HG03571 (cell line): Measurements from ENCODE around the gene ACOT11.
"Not testable (repeated sequence)": the region's sequence is repeated elsewhere in the genome, so short reads cannot be mapped to it uniquely, and the experiment has no call there.

Experiments
- ATAC-seq: cut with Tn5 transposase; IDR thresholded peaks from one replicate; pipeline ENCODE4 v1.9.1; 2021; ENCODE audit not compliant: unreplicated experiment

The ACOT11 gene

GRCh38 chr1:54606990-54607325 lies 58.9 kb downstream of the ACOT11 start:
- ATAC-seq: no peak

- no peak for ATAC-seq
Measured at GRCh38 chr1:54607821-54608565, 60.0 kb downstream of the ACOT11 start.

- no peak for ATAC-seq
Measured at GRCh38 chr1:54608566-54609230, 60.7 kb downstream of the ACOT11 start.

GRCh38 chr1:54609301-54609921 lies 61.4 kb downstream of the ACOT11 start:
- ATAC-seq: no peak

GRCh38 chr1:54610048-54610447 lies 62.0 kb downstream of the ACOT11 start:
- ATAC-seq: no peak

DNA sequence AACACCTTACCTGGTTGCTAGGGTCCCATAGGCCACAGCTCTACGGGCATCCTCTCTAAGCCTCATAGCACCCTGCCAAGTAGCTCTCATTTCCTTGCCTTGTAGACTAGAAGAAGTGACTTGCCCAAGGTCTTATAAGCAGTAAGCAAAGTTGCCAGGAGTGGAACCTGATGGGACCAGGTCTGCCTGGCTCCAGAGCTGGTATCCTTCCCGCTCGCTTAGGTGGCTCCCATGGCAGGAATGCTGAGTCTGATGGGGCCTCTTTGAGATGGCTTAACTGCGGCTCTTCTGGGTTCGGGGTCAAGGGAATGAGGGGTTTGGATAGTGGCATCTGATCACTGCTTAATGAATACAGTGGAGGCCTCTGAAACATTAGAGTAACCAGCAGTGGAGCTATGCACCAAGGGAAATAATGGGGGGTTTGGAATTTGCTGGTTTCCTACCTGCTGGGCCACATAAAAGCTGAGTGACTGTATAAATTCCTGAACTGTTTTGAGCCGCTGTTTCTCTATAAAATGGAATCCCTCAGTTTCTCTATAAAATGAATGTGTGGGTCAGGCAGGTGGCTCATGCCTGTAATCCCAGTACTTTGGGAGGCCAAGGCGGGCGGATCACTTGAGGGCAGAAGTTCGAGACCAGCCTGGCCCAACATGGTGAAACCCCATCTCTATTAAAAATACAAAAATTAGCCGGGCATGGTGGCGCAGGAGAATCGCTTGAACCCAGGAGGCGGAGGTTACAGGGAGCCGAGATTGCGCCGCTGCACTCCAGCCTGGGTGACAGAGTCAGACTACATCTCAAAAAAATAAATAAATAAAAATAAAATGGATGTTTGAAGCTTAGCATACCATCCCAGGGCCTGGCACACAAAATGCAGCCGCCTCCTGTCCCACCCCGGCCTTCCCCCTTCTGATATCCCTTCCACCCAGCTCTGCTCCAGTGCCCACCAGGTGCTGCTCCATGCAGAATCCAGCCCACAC lies 62.9 kb downstream of the ACOT11 start:
- no peak for ATAC-seq

DNA sequence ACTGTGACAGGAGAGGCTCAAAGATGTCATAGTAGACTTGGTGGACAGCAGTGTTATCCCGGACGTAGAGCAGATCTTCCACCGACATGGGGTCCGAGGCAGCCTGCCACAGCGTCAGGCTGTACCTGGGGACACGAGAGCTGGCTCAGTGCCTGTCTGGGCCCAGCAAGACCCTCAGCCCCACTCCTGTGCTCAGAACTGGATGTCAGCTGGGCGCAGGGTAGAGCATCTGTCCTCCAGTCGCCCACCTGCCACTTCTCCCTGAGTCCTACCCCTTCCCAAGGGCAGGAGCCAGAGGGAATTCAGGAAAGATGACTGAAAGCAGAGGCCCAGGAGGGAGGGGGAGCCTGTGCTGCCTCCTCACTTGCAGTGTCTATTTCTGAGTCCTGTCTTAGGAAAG lies 63.6 kb downstream of the ACOT11 start:
- ATAC-seq: no peak

DNA sequence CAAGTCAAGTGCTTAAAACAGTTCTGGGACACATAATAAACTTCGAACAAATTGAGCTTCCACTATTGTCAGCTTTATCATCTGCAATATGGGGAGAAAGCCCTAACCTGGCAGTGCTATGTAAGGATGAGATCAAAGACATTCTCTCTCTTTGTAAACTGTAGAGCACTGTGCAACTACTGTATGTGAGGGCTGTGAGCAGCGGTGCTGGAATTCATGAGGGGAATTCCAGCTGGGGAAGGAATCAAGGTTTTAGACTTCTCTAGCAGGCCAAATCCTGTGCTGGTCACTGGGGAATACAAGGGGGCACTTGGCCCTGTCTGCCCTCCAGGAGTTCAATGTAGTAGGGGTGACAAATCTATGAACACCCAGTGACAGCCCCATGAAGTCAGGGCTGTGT lies 66.0 kb downstream of the ACOT11 start:
- ATAC-seq: no peak

DNA sequence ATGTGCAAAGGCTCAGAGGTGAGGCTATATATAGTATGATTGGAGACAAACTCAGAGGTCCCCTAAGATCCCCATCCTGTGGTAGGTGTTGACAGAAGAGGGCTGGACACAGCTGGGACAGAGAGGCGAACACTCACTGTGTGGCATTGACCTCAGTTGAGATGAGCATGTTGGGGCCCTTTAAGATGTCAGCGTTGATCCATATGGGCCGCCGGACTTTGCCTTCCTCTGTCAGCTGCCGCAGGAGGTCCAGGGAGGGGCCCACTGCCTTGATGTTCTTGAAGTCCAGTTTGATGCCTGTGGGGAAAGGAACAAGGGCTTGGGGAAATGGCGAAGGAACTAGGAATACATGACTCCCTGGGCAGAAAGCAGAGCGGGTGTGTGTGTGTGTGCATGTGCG lies 66.5 kb downstream of the ACOT11 start:
- ATAC-seq: no peak

- no peak for ATAC-seq
Measured at GRCh38 chr1:54615531-54616279, 67.7 kb downstream of the ACOT11 start.

- no peak for ATAC-seq
Measured at GRCh38 chr1:54619749-54620148, 71.7 kb downstream of the ACOT11 start.

- ATAC-seq: no peak
Measured at GRCh38 chr1:54623216-54624007, 75.4 kb downstream of the ACOT11 start, which contains the start of gene FAM151A. TSS of gene FAM151A (minus strand) at chr1:54623525. CDS start at chr1:54623395, 130 bp downstream.

DNA sequence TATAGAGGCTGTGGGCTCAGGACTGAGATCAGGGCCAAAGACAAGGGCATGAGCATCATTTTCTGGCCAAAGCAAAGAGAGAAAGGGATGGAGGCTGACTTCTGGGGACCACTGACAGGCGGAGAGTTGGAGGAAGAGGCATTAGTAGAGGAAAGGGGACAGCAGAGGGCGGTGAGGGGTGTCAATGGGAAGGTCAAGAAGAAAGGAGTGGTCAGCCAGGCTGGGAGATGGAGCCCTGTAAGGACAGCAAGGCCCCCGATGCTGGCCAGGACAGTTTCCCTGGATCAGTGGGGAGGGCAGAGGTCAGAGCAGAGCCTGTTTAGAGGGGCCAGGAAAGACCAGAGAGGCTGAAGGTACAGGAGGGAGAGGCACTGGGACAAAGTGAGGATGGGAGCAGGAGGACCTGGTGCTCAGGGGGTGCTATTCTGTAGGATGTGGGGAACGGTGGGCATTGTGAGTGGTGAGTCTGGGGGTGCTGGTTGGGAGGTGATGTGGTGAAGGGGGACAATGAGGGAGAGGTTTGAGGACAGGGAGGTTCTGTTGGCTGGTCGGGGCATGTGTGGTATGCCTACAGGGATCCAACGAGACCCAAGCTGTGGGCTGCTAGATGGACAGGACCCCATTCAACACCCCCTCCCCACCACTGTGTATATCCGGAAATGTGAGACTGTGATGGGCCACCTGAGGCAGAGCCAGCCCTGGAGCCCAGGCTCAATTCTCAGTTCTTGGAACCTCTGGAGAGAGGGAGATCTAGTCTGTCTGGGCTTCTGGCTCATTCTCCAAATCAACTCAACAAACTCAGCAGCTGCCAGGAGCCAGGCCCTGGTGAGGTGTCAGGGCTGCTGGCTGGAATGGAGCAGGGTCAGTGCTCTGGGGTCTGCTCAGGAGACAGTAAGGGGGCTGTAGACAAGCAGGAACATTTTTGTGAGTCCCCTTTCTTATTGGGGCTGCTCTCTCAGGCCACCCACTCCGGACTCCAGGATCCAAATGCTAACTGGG lies 76.7 kb downstream of the ACOT11 start:
- no peak for ATAC-seq

DNA sequence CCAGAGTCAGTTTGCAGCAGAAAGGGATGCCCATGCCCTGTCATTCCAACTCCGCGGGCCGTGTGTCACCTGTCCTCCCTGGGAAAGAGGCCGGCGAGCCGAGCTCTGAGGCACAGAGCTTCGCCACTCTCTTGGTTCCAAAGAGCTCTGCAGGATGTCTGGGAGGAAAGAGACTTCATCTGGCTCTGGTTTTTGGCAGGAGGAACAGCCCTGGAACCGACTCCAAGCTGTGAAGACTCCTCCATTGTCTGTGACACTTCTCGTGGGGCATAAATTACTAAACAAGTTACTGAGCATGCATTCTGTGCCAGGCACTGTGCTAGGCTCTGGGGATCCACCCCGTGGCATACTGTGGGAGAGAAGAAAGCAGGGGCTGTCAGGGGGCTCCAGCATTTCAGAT lies 79.2 kb downstream of the ACOT11 start:
- no peak for ATAC-seq

- ATAC-seq: not testable (repeated sequence)
Measured at GRCh38 chr1:54635804-54636203, 87.8 kb downstream of the ACOT11 start.

DNA sequence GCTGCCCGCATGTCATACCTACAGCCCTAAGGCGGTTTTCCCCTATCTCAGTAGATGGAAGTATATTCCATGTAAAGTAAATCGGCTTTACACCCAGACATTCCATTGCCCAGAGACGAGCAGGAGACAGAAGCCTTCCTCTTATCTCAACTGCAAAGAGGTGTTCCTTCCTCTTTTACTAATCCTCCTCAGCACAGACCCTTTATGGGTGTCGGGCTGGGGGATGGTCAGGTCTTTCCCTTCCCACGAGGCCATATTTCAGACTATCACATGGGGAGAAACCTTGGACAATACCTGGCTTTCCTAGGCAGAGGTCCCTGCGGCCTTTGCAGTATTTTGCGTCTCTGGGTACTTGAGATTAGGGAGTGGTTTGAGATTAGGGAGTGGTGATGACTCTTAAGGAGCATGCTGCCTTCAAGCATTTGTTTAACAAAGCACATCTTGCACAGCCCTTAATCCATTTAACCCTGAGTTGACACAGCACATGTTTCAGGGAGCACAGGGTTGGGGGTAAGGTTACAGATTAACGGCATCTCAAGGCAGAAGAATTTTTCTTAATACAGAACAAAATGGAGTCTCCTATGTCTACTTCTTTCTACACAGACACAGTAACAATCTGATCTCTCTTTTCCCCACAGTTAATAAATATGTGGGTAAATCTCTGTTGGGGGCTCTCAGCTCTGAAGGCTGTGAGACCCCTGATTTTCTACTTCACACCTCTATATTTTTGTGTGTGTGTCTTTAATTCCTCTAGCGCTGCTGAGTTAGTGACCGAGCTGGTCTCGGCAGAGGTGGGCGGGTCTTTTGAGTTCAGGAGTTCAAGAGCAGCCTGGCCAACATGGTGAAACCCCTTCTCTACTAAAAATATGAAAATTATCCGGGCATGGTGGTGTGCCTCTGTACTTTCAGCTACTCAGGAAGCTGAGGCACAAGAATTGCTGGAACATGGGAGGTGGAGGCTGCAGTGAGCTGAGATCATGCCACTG lies 88.7 kb downstream of the ACOT11 start:
- not testable (repeated sequence) for ATAC-seq

DNA sequence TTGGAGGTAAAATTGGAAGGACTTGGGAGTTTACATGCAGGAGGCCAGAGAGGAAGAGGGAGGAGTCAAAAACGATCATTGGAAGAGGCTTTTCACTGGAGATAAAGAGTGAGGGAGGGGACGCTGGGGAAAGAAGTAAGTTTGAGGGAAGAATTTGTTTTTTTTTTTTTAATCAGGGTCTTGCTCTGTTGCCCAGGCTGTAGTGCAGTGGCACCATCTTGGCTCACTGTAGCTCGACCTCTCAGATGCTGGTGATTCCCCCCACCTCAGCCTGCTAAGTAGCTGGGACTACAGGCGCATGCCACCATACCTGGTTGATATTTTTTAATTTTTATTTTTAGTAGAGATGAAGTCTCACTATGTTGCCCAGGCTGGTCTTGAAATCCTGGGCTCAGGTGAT lies 92.3 kb downstream of the ACOT11 start:
- no peak for ATAC-seq
